Measurements from ENCODE around the gene EXD3. TPM values are rescaled to one million over a fixed set of nuclear protein-coding genes. Genes with fewer than 3 reads are reported as not detected.

The EXD3 gene
- total RNA-seq, 1 donor from 2014 or later = 24.5 TPM

DNA sequence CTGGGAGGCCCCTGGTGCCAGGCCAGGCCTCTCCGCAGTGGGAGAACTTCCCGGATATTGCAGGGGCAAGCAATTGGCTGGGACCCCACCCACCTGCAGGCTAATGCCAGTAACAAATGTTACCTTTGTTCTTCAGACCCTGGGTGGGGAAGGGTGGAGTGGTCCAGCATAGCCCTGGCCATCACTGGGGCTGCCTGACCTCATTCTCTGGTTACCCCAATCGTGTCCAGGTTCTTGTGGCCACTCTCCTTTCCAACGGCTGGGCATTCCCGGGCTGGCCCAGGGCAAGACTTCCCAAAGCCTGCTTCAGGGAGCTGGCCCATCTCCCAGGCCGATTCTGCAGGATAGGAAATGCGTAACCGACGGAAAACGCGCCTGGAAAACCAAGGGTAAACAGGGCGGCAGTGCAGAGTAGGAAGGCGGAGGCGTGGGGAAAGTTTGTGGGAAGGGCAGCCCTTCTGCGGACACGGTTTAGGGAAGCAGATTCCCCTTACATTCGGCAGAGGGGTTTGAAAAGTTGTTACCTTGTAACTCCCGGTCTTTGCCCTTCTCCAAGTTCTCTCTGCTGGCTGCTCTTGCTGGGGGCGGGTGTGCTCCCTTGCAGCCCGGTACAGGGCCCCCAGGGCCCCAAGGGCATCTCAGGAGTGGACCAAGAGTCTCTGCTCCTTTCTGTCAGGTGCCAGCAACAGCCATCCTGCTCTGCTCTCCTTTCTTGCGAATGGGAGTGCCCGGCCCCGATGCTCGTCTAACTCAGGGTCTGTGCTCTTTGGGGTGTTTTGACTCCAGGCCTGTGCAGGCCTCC, 124.4 kb downstream of the EXD3 start:
- Mint-ChIP-seq H3K9me3 (ENCODE audit: unreplicated experiment) (peaks cover 7% of the 10 kb centered on the region), H3K4me1 (ENCODE audit: low read depth, unreplicated experiment) (peaks cover 15% of the 10 kb centered on the region), H3K4me3 (ENCODE audit: unreplicated experiment) (peak overlapping the region; percentile 71), H3K27me3 (ENCODE audit: unreplicated experiment) (peaks cover 8% of the 10 kb centered on the region), H3K36me3 (ENCODE audit: unreplicated experiment) (no peaks in the 10 kb centered on the region), H3K27ac (ENCODE audit: unreplicated experiment) (no peak overlapping the region)
- DNase-seq = peak; percentile 13
- TF ChIP-seq, protein P1, sequence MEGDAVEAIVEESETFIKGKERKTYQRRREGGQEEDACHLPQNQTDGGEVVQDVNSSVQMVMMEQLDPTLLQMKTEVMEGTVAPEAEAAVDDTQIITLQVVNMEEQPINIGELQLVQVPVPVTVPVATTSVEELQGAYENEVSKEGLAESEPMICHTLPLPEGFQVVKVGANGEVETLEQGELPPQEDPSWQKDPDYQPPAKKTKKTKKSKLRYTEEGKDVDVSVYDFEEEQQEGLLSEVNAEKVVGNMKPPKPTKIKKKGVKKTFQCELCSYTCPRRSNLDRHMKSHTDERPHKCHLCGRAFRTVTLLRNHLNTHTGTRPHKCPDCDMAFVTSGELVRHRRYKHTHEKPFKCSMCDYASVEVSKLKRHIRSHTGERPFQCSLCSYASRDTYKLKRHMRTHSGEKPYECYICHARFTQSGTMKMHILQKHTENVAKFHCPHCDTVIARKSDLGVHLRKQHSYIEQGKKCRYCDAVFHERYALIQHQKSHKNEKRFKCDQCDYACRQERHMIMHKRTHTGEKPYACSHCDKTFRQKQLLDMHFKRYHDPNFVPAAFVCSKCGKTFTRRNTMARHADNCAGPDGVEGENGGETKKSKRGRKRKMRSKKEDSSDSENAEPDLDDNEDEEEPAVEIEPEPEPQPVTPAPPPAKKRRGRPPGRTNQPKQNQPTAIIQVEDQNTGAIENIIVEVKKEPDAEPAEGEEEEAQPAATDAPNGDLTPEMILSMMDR (IDR thresholded peaks at IDR 0.05; ENCODE audit: partially characterized antibody, unreplicated experiment) = no peak

- Mint-ChIP-seq H3K36me3 (ENCODE audit: unreplicated experiment) (no peaks in the 10 kb centered on the region), H3K27ac (ENCODE audit: unreplicated experiment) (no peak overlapping the region), H3K4me1 (ENCODE audit: low read depth, unreplicated experiment) (peaks cover 15% of the 10 kb centered on the region), H3K4me3 (ENCODE audit: unreplicated experiment) (no peak overlapping the region), H3K27me3 (ENCODE audit: unreplicated experiment) (peaks cover 8% of the 10 kb centered on the region), H3K9me3 (ENCODE audit: unreplicated experiment) (peaks cover 7% of the 10 kb centered on the region)
- TF ChIP-seq, protein P1 (IDR thresholded peaks at IDR 0.05; ENCODE audit: partially characterized antibody, unreplicated experiment) = no peak
- DNase-seq = peak; percentile 17
Observed at GRCh38 chr9:137297966-137298365, 125.0 kb downstream of the EXD3 start.

- peak overlapping the region; percentile 35 for H3K27ac Mint-ChIP-seq (ENCODE audit: unreplicated experiment)
- peak; percentile 30 for DNase-seq
- H3K4me3 Mint-ChIP-seq (ENCODE audit: unreplicated experiment) = peak overlapping the region; percentile 63
- peaks cover 15% of the 10 kb centered on the region for H3K4me1 Mint-ChIP-seq (ENCODE audit: low read depth, unreplicated experiment)
- H3K36me3 Mint-ChIP-seq (ENCODE audit: unreplicated experiment) = no peaks in the 10 kb centered on the region
- H3K27me3 Mint-ChIP-seq (ENCODE audit: unreplicated experiment) = peaks cover 8% of the 10 kb centered on the region
- peaks cover 7% of the 10 kb centered on the region for H3K9me3 Mint-ChIP-seq (ENCODE audit: unreplicated experiment)
- TF ChIP-seq, protein P1 (IDR thresholded peaks at IDR 0.05; ENCODE audit: partially characterized antibody, unreplicated experiment) = no peak
Observed at GRCh38 chr9:137296670-137297664, 126.0 kb downstream of the EXD3 start.

DNA sequence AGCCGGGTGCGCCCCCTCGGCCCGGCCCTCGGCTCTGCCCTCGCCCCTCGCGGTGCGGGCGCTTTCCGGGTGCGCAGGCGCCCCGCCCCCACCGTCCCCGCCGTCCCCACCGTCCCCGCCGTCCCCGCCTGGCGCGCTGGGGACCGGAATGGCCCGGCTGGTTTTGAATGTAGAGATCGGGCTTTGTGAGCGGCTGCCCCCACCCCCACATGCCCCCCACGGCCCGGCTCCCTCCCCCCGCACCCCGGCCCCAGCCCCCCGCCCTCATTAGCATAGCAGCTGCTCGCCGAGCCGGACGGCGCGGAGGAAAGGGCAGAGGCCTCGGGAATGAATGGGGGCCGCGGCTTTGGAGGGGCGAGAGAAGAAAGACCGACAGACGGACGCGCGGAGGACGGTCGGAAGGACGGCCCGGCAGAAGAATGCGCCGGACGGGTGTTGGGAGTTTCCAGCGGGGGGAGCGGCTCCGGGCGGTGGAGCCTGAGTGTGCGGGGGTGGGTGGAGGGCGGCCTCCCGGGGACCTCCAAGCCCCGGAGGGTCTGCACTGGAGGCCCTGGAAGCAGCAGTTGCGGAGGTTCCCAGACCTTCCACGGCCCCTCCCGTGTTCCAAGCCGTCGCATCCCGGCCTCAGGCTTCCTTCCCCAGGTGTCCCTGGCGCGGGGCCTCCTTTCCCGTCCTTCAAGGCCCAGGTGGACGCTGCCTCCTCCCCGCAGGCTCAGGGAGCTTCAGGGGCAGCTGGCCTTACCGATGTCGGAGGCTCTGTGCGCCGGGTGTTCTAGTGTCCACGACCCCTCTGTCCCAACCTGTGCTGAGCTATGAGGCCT, 126.9 kb downstream of the EXD3 start:
- Mint-ChIP-seq H3K9me3 (ENCODE audit: unreplicated experiment) (peaks cover 7% of the 10 kb centered on the region), H3K4me3 (ENCODE audit: unreplicated experiment) (peak overlapping the region; percentile 63), H3K27ac (ENCODE audit: unreplicated experiment) (no peak overlapping the region), H3K36me3 (ENCODE audit: unreplicated experiment) (no peaks in the 10 kb centered on the region), H3K27me3 (ENCODE audit: unreplicated experiment) (peaks cover 8% of the 10 kb centered on the region), H3K4me1 (ENCODE audit: low read depth, unreplicated experiment) (peaks cover 15% of the 10 kb centered on the region)
- TF ChIP-seq, protein P1 (IDR thresholded peaks at IDR 0.05; ENCODE audit: partially characterized antibody, unreplicated experiment) = no peak
- DNase-seq = peak; percentile 42

Measured in glutamatergic neuron (in vitro differentiated cells).